HEK293 (cell line): Measurements from ENCODE around the gene SYNJ2BP.

Source experiments
- FEZF1 ChIP-seq: fragments of 450-650 bp; formaldehyde crosslinking; IDR thresholded peaks from 2 replicates; pipeline ENCODE4 v1.5.1; 2016; ENCODE audit warnings: missing biosample characterization, missing genetic modification characterization
- HOXC10 ChIP-seq: sonication (generic); formaldehyde crosslinking; IDR thresholded peaks from 2 replicates; pipeline ENCODE4 v1.8.1; 2023; ENCODE audit warnings: mild to moderate bottlenecking, missing genetic modification reagents
- KLF1 ChIP-seq: fragments of 450-650 bp; formaldehyde crosslinking; IDR thresholded peaks from 2 replicates; pipeline ENCODE4 v1.5.1; 2016; ENCODE audit warnings: missing biosample characterization, missing genetic modification characterization
- KLF8 ChIP-seq: fragments of 450-650 bp; formaldehyde crosslinking; IDR thresholded peaks from 2 replicates; pipeline ENCODE4 v1.5.1; 2016; ENCODE audit warnings: missing biosample characterization, missing genetic modification characterization
- PRDM1 ChIP-seq: fragments of 450-650 bp; formaldehyde crosslinking; IDR thresholded peaks from 2 replicates; pipeline ENCODE4; 2016; ENCODE audit warnings: missing biosample characterization, missing genetic modification characterization
- SCRT1 ChIP-seq: fragments of 450-650 bp; formaldehyde crosslinking; IDR thresholded peaks from 2 replicates; pipeline ENCODE4 v1.5.1; 2016; ENCODE audit warnings: missing biosample characterization, missing genetic modification characterization, borderline replicate concordance
- SP2 ChIP-seq: fragments of 450-650 bp; formaldehyde crosslinking; IDR thresholded peaks from 2 replicates; pipeline ENCODE4 v1.5.1; 2016; ENCODE audit warnings: missing biosample characterization, missing genetic modification characterization
- TRIM28 ChIP-seq: IDR thresholded peaks from 2 replicates; pipeline ENCODE4 v1.6.1; 2011; ENCODE audit warnings: low read length, control low read depth, borderline replicate concordance
- ZBTB17 ChIP-seq: fragments of 450-650 bp; formaldehyde crosslinking; IDR thresholded peaks from 2 replicates; pipeline ENCODE4 v1.5.1; 2016; ENCODE audit warnings: missing biosample characterization, missing genetic modification characterization
- ZBTB20 ChIP-seq: fragments of 450-650 bp; formaldehyde crosslinking; IDR thresholded peaks from 2 replicates; pipeline ENCODE4 v1.5.1; 2016; ENCODE audit warnings: missing biosample characterization, missing genetic modification characterization
- ZBTB7A ChIP-seq: fragments of 450-650 bp; formaldehyde crosslinking; IDR thresholded peaks from 2 replicates; pipeline ENCODE4 v1.5.1; 2016; ENCODE audit warnings: low read depth, missing biosample characterization, missing genetic modification characterization
- ZFP37 ChIP-seq: fragments of 450-650 bp; formaldehyde crosslinking; IDR thresholded peaks from 2 replicates; pipeline ENCODE4 v1.5.1; 2016; ENCODE audit warnings: missing biosample characterization, missing genetic modification characterization
- ZNF140 ChIP-seq: fragments of 450-650 bp; formaldehyde crosslinking; IDR thresholded peaks from 2 replicates; pipeline ENCODE4 v1.5.1; 2016; ENCODE audit warnings: missing biosample characterization, missing genetic modification characterization
- ZNF341 ChIP-seq: fragments of 450-650 bp; formaldehyde crosslinking; IDR thresholded peaks from 2 replicates; pipeline ENCODE4; 2016; ENCODE audit warnings: low read depth, missing biosample characterization, missing genetic modification characterization
- ZNF433 ChIP-seq: fragments of 450-650 bp; formaldehyde crosslinking; IDR thresholded peaks from 2 replicates; pipeline ENCODE4 v1.5.1; 2016; ENCODE audit warnings: missing biosample characterization, missing genetic modification characterization, low read depth
- ZNF530 ChIP-seq: fragments of 450-650 bp; formaldehyde crosslinking; IDR thresholded peaks from 2 replicates; pipeline ENCODE4 v1.5.1; 2016; ENCODE audit warnings: low read depth, missing biosample characterization, missing genetic modification characterization
- ZNF555 ChIP-seq: fragments of 450-650 bp; formaldehyde crosslinking; conservative IDR thresholded peaks from 2 replicates; pipeline ENCODE4 v1.5.1; 2017; ENCODE audit warnings: missing biosample characterization, mild to moderate bottlenecking, missing genetic modification characterization, inconsistent platforms
- ZNF560 ChIP-seq: fragments of 450-650 bp; formaldehyde crosslinking; IDR thresholded peaks from 2 replicates; pipeline ENCODE4 v1.5.1; 2017; ENCODE audit warnings: missing biosample characterization, missing genetic modification characterization, borderline replicate concordance
- ZNF600 ChIP-seq: fragments of 450-650 bp; formaldehyde crosslinking; IDR thresholded peaks from 2 replicates; pipeline ENCODE4 v1.5.1; 2016; ENCODE audit warnings: missing biosample characterization, missing genetic modification characterization
- ZNF658 ChIP-seq: fragments of 450-650 bp; formaldehyde crosslinking; IDR thresholded peaks from 2 replicates; pipeline ENCODE4; 2016; ENCODE audit warnings: missing biosample characterization, missing genetic modification characterization
- ZNF768 ChIP-seq: fragments of 450-650 bp; formaldehyde crosslinking; IDR thresholded peaks from 2 replicates; pipeline ENCODE4 v1.5.1; 2018; ENCODE audit warnings: missing biosample characterization, mild to moderate bottlenecking, missing genetic modification characterization
- ZNF777 ChIP-seq: fragments of 450-650 bp; formaldehyde crosslinking; IDR thresholded peaks from 2 replicates; pipeline ENCODE4 v1.5.1; 2017; ENCODE audit warnings: missing biosample characterization, missing genetic modification characterization, borderline replicate concordance
- ZNF792 ChIP-seq: fragments of 450-650 bp; formaldehyde crosslinking; IDR thresholded peaks from 2 replicates; pipeline ENCODE4 v1.5.1; 2016; ENCODE audit warnings: missing biosample characterization, missing genetic modification characterization
- ZSCAN16 ChIP-seq: fragments of 450-650 bp; formaldehyde crosslinking; IDR thresholded peaks from 2 replicates; pipeline ENCODE4 v1.5.1; 2016; ENCODE audit warnings: missing biosample characterization, missing genetic modification characterization
- TF ChIP-seq, protein P1 (sequence below): fragments of 450-650 bp; formaldehyde crosslinking; conservative IDR thresholded peaks from 2 replicates; pipeline ENCODE4 v1.5.1; 2016; ENCODE audit warnings: low read depth, missing biosample characterization, missing genetic modification characterization
- TF ChIP-seq, protein P2 (sequence below): fragments of 450-650 bp; formaldehyde crosslinking; IDR thresholded peaks from 2 replicates; pipeline ENCODE4 v1.5.1; 2016; ENCODE audit warnings: missing biosample characterization, missing genetic modification characterization
- TF ChIP-seq, protein P3 (sequence below): fragments of 450-650 bp; formaldehyde crosslinking; IDR thresholded peaks from 2 replicates; pipeline ENCODE4 v1.5.1; 2016; ENCODE audit warnings: missing biosample characterization, missing genetic modification characterization, borderline replicate concordance

SYNJ2BP gene

DNA sequence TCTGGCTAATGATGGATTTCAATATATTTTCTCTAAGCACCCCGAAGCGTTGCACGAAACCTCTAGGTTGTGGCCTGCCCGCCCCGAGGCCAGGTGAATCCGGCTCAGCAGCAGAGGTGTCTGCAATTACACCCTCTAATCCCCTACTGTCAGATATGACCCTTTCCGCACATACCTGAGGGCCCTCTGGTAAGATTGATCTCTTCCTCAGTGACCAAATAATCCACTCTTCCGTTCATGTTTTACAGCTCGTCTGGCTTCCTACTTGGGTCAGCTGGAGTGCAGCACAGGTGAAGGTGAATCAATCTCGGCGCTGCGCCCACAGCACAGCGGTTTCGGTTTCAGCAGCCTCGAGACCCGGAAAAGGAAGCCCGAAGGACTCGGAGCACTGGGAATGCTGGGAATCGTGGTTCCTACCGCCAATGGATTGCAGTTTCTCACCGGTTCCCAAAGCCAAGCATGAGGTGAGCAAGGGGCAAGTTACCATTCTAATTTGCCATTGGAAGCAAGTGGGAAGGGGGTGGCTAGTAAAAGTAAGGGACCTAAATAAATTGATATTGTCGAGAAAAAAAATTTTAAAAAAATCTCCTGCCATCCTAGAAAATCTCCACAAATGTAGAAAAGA lies at the start of gene SYNJ2BP (continued):
- TF ChIP-seq ZFP37 (tag by site-specific recombination): no peak
- TF ChIP-seq KLF8 (tag by site-specific recombination): peak; percentile 41; the same call in 1 of the 2 replicates
- TF ChIP-seq HOXC10 (CRISPR knock-in tag): no peak
- peak; percentile 64 for TF ChIP-seq PRDM1
- no peak for TF ChIP-seq ZNF341 (tag by site-specific recombination)
- no peak for TF ChIP-seq ZNF658
- TF ChIP-seq ZSCAN16 (tag by site-specific recombination): no peak
- no peak for TF ChIP-seq SCRT1 (tag by site-specific recombination)
- peak; percentile 88 for TF ChIP-seq ZNF600 (tag by site-specific recombination)
- TF ChIP-seq ZNF140: no peak
- peak; percentile 85 for TF ChIP-seq TRIM28
- TF ChIP-seq ZNF792 (tag by site-specific recombination): no peak
- no peak for TF ChIP-seq ZNF560 (tag by site-specific recombination)
- TF ChIP-seq ZNF530: no peak
- TF ChIP-seq, protein P1, sequence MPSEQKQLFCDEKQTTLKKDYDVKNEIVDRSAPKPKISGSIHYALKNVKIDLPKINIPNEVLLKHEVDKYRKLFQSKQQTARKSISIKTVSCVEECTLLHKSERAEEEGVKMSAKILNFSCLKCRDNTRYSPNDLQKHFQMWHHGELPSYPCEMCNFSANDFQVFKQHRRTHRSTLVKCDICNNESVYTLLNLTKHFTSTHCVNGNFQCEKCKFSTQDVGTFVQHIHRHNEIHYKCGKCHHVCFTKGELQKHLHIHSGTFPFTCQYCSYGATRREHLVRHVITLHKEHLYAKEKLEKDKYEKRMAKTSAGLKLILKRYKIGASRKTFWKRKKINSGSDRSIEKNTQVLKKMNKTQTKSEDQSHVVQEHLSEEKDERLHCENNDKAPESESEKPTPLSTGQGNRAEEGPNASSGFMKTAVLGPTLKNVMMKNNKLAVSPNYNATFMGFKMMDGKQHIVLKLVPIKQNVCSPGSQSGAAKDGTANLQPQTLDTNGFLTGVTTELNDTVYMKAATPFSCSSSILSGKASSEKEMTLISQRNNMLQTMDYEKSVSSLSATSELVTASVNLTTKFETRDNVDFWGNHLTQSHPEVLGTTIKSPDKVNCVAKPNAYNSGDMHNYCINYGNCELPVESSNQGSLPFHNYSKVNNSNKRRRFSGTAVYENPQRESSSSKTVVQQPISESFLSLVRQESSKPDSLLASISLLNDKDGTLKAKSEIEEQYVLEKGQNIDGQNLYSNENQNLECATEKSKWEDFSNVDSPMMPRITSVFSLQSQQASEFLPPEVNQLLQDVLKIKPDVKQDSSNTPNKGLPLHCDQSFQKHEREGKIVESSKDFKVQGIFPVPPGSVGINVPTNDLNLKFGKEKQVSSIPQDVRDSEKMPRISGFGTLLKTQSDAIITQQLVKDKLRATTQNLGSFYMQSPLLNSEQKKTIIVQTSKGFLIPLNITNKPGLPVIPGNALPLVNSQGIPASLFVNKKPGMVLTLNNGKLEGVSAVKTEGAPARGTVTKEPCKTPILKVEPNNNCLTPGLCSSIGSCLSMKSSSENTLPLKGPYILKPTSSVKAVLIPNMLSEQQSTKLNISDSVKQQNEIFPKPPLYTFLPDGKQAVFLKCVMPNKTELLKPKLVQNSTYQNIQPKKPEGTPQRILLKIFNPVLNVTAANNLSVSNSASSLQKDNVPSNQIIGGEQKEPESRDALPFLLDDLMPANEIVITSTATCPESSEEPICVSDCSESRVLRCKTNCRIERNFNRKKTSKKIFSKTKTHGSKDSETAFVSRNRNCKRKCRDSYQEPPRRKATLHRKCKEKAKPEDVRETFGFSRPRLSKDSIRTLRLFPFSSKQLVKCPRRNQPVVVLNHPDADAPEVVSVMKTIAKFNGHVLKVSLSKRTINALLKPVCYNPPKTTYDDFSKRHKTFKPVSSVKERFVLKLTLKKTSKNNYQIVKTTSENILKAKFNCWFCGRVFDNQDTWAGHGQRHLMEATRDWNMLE (tag by site-specific recombination): peak; percentile 99
- TF ChIP-seq, protein P2, sequence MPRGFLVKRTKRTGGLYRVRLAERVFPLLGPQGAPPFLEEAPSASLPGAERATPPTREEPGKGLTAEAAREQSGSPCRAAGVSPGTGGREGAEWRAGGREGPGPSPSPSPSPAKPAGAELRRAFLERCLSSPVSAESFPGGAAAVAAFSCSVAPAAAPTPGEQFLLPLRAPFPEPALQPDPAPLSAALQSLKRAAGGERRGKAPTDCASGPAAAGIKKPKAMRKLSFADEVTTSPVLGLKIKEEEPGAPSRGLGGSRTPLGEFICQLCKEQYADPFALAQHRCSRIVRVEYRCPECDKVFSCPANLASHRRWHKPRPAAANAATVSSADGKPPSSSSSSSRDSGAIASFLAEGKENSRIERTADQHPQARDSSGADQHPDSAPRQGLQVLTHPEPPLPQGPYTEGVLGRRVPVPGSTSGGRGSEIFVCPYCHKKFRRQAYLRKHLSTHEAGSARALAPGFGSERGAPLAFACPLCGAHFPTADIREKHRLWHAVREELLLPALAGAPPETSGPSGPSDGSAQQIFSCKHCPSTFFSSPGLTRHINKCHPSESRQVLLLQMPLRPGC (tag by site-specific recombination): no peak
- TF ChIP-seq ZNF433 (tag by site-specific recombination): no peak
- peak; percentile 26; the same call in 1 of the 2 replicates for TF ChIP-seq SP2 (tag by site-specific recombination)
- TF ChIP-seq ZNF768 (tag by site-specific recombination): no peak
- TF ChIP-seq KLF1 (tag by site-specific recombination): no peak
- TF ChIP-seq ZNF777 (tag by site-specific recombination): no peak
- no peak for TF ChIP-seq ZBTB20 (tag by site-specific recombination)
- TF ChIP-seq, protein P3, sequence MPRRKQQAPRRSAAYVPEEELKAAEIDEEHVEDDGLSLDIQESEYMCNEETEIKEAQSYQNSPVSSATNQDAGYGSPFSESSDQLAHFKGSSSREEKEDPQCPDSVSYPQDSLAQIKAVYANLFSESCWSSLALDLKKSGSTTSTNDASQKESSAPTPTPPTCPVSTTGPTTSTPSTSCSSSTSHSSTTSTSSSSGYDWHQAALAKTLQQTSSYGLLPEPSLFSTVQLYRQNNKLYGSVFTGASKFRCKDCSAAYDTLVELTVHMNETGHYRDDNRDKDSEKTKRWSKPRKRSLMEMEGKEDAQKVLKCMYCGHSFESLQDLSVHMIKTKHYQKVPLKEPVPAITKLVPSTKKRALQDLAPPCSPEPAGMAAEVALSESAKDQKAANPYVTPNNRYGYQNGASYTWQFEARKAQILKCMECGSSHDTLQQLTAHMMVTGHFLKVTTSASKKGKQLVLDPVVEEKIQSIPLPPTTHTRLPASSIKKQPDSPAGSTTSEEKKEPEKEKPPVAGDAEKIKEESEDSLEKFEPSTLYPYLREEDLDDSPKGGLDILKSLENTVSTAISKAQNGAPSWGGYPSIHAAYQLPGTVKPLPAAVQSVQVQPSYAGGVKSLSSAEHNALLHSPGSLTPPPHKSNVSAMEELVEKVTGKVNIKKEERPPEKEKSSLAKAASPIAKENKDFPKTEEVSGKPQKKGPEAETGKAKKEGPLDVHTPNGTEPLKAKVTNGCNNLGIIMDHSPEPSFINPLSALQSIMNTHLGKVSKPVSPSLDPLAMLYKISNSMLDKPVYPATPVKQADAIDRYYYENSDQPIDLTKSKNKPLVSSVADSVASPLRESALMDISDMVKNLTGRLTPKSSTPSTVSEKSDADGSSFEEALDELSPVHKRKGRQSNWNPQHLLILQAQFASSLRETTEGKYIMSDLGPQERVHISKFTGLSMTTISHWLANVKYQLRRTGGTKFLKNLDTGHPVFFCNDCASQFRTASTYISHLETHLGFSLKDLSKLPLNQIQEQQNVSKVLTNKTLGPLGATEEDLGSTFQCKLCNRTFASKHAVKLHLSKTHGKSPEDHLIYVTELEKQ (tag by site-specific recombination): no peak
- no peak for TF ChIP-seq ZNF555
- peak; percentile 92 for TF ChIP-seq ZBTB17 (tag by site-specific recombination)
- no peak for TF ChIP-seq FEZF1 (tag by site-specific recombination)
- TF ChIP-seq ZBTB7A: 0 out of 2 replicates have a peak, but pooled peaks have one; percentile 37
- TF ChIP-seq, all 188 proteins: peak for 18
